ENCODE results near the gene PIP5KL1. TPM values are rescaled to one million over a fixed set of nuclear protein-coding genes. Genes with fewer than 3 reads are reported as not detected.

Gene PIP5KL1
- total RNA-seq, 3 donors from 2014 or later (not counting 1 experiment from before 2014, with no cell fraction given), result 0.52 to 1.4 (median 0.97) TPM

DNA sequence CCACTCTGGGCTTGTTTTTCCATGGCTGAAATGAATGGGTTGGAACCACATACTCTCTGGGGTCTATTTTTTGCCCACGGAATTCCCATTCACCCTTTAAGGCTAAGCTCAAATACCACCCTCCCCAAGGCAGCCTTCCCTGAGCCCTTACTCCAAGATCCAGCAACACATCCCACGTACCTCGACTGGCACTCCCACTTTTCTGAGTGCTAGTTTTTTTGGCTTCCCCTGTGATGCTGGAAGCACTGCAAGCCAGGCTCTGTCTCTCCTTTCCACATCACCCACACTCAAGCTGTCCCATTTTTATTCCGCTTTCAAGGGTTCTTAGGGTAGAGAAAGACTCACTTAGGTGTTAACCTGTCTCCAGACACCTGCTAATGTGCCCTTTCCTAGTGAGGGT, 37.2 kb downstream of the PIP5KL1 start:
- no peak overlapping the region for H3K4me3 ChIP-seq (ENCODE audit: low read length)
- peak overlapping the region; percentile 63 to 67 for H3K27ac Mint-ChIP-seq
- no peaks in the 10 kb centered on the region for H3K9me3 Mint-ChIP-seq
- DNase-seq (no peak), ATAC-seq (no peak)
- peaks cover 10% of the 10 kb centered on the region for H3K9me3 ChIP-seq (ENCODE audit: control insufficient read depth, insufficient read depth, low read length)
- peaks cover 21% of the 10 kb centered on the region for H3K36me3 Mint-ChIP-seq
- TF ChIP-seq, protein P1, sequence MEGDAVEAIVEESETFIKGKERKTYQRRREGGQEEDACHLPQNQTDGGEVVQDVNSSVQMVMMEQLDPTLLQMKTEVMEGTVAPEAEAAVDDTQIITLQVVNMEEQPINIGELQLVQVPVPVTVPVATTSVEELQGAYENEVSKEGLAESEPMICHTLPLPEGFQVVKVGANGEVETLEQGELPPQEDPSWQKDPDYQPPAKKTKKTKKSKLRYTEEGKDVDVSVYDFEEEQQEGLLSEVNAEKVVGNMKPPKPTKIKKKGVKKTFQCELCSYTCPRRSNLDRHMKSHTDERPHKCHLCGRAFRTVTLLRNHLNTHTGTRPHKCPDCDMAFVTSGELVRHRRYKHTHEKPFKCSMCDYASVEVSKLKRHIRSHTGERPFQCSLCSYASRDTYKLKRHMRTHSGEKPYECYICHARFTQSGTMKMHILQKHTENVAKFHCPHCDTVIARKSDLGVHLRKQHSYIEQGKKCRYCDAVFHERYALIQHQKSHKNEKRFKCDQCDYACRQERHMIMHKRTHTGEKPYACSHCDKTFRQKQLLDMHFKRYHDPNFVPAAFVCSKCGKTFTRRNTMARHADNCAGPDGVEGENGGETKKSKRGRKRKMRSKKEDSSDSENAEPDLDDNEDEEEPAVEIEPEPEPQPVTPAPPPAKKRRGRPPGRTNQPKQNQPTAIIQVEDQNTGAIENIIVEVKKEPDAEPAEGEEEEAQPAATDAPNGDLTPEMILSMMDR (IDR thresholded peaks at IDR 0.05), result no peak
- peaks cover 31 to 57% of the 10 kb centered on the region in 2 donors for H3K4me1 Mint-ChIP-seq
- intact Hi-C loops (cut with micrococcal nuclease), result no loop called here
- H3K27me3 Mint-ChIP-seq (ENCODE audit: low read depth in 2 of 2), result no peaks in the 10 kb centered on the region
- 96% methylated on average over 4 of the region's 4 CpGs for WGBS (ENCODE audit: insufficient coverage)
- no peak overlapping the region for H3K4me3 Mint-ChIP-seq
- H3K36me3 ChIP-seq (ENCODE audit: control insufficient read depth, insufficient read depth, low read length), result peaks cover 63% of the 10 kb centered on the region
- no peak overlapping the region for H3K27ac ChIP-seq (ENCODE audit: low read length)
- no peaks in the 10 kb centered on the region for H3K27me3 ChIP-seq (ENCODE audit: control insufficient read depth, insufficient read depth, low read length)
- peaks cover 26% of the 10 kb centered on the region for H3K4me1 ChIP-seq (ENCODE audit: control insufficient read depth, insufficient read depth, low read length)

DNA sequence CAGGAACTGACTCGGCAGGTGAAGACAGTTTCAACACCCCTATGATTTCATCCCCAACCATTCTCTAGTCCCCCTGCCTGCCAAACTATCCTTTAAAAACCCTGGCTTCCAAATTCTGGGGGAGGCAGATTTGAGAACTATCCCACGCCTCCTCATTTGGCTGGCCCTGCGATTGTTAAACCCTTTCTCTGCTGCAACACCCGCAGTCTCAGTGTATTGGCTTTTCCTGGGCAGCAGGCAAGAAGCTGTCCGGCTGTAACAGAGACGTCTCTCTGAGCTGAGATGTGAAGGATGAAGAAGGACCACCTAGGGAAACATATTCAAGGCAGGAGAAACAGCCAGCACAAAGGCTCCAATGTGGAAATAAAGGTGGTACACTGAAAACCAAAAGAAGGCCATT, 37.7 kb downstream of the PIP5KL1 start:
- WGBS (ENCODE audit: insufficient coverage), result 96% methylated on average over 6 of the region's 6 CpGs
- Mint-ChIP-seq H3K4me1 (peaks cover 30 to 55% of the 10 kb centered on the region in 2 donors), H3K4me3 (no peak overlapping the region), H3K9me3 (no peaks in the 10 kb centered on the region), H3K27me3 (ENCODE audit: low read depth in 2 of 2) (no peaks in the 10 kb centered on the region), H3K27ac (peak overlapping the region; percentile 67 to 69), H3K36me3 (peaks cover 21% of the 10 kb centered on the region)
- Histone ChIP-seq H3K27ac (ENCODE audit: low read length) (no peak overlapping the region), H3K4me1 (ENCODE audit: control insufficient read depth, insufficient read depth, low read length) (peaks cover 21% of the 10 kb centered on the region), H3K27me3 (ENCODE audit: control insufficient read depth, insufficient read depth, low read length) (no peaks in the 10 kb centered on the region), H3K4me3 (ENCODE audit: low read length) (no peak overlapping the region), H3K9me3 (ENCODE audit: control insufficient read depth, insufficient read depth, low read length) (peaks cover 10% of the 10 kb centered on the region), H3K36me3 (ENCODE audit: control insufficient read depth, insufficient read depth, low read length) (peaks cover 65% of the 10 kb centered on the region)
- no peak for DNase-seq
- intact Hi-C loops (cut with micrococcal nuclease), result no loop called here
- TF ChIP-seq, protein P1 (IDR thresholded peaks at IDR 0.05), result no peak
- ATAC-seq, result no peak

DNA sequence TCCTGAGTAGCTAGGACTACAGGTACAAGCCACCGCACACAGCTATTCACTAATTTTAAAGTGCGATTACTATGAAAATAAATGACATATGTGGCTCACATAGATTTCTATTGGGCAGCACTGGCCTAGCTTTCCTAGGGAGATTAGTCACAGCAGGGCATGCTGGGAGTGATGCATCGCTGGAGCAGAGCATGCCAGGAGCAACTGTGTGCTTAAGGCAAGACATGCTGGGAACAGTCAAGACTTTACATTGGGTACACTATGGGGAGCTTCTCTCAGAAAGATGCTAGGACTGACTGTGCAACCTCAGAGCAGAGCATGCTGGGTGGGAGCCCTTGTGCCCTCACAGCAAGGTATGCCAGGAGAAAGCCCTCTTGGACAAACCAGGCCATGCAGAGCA, 40.5 kb downstream of the PIP5KL1 start:
- ATAC-seq (no peak), DNase-seq (no peak)
- 99% methylated on average over 3 of the region's 3 CpGs for WGBS (ENCODE audit: insufficient coverage)
- H3K4me1 ChIP-seq (ENCODE audit: control insufficient read depth, insufficient read depth, low read length), result peaks cover 3% of the 10 kb centered on the region
- no peaks in the 10 kb centered on the region for H3K27me3 Mint-ChIP-seq (ENCODE audit: low read depth in 2 of 2)
- H3K36me3 Mint-ChIP-seq, result peaks cover 21% of the 10 kb centered on the region
- H3K4me3 Mint-ChIP-seq, result no peak overlapping the region
- peaks cover 77% of the 10 kb centered on the region for H3K36me3 ChIP-seq (ENCODE audit: control insufficient read depth, insufficient read depth, low read length)
- H3K27me3 ChIP-seq (ENCODE audit: control insufficient read depth, insufficient read depth, low read length), result no peaks in the 10 kb centered on the region
- no peak overlapping the region for H3K4me3 ChIP-seq (ENCODE audit: low read length)
- peaks cover 22 to 41% of the 10 kb centered on the region in 2 donors for H3K4me1 Mint-ChIP-seq
- H3K27ac ChIP-seq (ENCODE audit: low read length), result no peak overlapping the region
- TF ChIP-seq, protein P1 (IDR thresholded peaks at IDR 0.05), result no peak
- no peaks in the 10 kb centered on the region for H3K9me3 Mint-ChIP-seq
- no peak overlapping the region for H3K27ac Mint-ChIP-seq
- intact Hi-C loops (cut with micrococcal nuclease), result no loop called here
- peaks cover 7% of the 10 kb centered on the region for H3K9me3 ChIP-seq (ENCODE audit: control insufficient read depth, insufficient read depth, low read length)

DNA sequence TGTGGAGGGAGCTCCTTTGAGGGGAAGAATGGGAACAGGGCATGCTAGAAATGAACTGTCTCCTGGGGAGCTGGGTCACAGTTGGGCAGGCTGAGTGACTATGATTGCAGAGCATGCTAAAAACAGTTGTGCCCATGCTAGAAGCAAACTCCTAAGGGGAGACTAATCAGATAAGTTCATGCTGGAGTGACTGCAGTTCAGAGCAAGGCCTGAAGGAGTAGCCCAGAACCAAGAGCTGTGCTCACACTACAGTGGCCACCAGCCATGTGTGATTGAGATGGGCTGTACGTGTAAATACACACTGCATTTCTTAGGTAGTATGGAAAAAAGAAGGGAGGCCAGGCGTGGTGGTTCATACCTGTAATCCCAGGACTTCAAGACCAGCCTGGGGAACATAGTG, 42.8 kb downstream of the PIP5KL1 start:
- peaks cover 18% of the 10 kb centered on the region for H3K4me1 ChIP-seq (ENCODE audit: control insufficient read depth, insufficient read depth, low read length)
- DNase-seq (no peak), ATAC-seq (peak in 2 of 3 donors; percentile 44 to 58)
- Mint-ChIP-seq H3K36me3 (peaks cover 6% of the 10 kb centered on the region), H3K9me3 (no peaks in the 10 kb centered on the region), H3K4me3 (no peak overlapping the region), H3K27me3 (ENCODE audit: low read depth in 2 of 2) (no peaks in the 10 kb centered on the region), H3K27ac (peak overlapping the region in 1 of 2 donors; percentile 60), H3K4me1 (peaks cover 19 to 37% of the 10 kb centered on the region in 2 donors)
- peaks cover 61% of the 10 kb centered on the region for H3K36me3 ChIP-seq (ENCODE audit: control insufficient read depth, insufficient read depth, low read length)
- intact Hi-C loops (cut with micrococcal nuclease), result no loop called here
- no peaks in the 10 kb centered on the region for H3K27me3 ChIP-seq (ENCODE audit: control insufficient read depth, insufficient read depth, low read length)
- H3K9me3 ChIP-seq (ENCODE audit: control insufficient read depth, insufficient read depth, low read length), result peaks cover under 1% of the 10 kb centered on the region
- WGBS (ENCODE audit: insufficient coverage), result 84% methylated on average over 2 of the region's 2 CpGs
- TF ChIP-seq, protein P1 (IDR thresholded peaks at IDR 0.05), result no peak
- no peak overlapping the region for H3K4me3 ChIP-seq (ENCODE audit: low read length)
- no peak overlapping the region for H3K27ac ChIP-seq (ENCODE audit: low read length)
